Measurements from ENCODE around the gene ECE1. TPM values are rescaled to one million over a fixed set of nuclear protein-coding genes. Genes with fewer than 3 reads are reported as not detected.

Gene ECE1
- total and polyA plus RNA-seq, 2 of the 13 experiments (the other 11 are each of a cell fraction or from before 2014, with no cell fraction given): 13.5 to 21.2 TPM

DNA sequence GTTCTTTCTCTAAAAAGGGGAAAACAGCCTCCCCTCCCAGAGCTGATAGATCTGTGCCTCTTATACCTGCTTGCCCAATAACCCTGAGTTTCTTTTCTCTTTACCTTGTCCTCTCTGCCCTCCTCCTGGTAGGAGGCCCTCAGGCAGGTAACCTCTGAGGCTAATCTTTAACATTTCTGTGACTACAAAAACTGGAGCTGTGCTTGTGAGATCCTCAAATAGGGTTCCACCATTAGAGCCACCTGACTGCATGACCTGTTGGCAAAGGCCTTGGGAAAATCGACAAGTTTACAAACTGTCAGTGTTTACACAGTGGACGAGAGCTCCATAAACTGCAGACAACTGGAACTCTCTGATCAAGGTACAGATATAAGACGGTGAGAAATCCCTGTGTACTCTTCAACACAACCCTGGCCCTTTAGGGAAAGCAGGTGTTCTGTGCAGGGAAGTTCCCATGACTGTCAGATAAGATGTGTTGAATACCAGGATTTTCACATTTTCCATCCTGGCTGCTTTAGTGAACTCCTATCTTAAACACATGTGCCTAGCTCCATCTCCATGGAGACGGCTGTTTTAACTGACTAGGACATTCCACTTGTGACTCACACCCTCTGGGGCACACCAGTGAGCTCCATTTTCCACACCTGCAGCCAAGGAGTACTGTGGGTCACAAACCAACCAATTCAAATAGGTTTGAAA lies 38.3 kb downstream of the ECE1 start (continued):
- TF ChIP-seq ATF7-NPFF (CRISPR knock-in tag; IDR thresholded peaks at IDR 0.05; ENCODE audit: low read depth) (no peak), PBX2 (CRISPR knock-in tag; IDR thresholded peaks at IDR 0.05) (no peak), ZNF781 (CRISPR knock-in tag; IDR thresholded peaks at IDR 0.05; ENCODE audit: borderline replicate concordance, not compliant biosample characterization) (peak; percentile 68), NR3C1 (CRISPR knock-in tag; IDR thresholded peaks at IDR 0.05) (no peak), FOXP4 (CRISPR knock-in tag; IDR thresholded peaks at IDR 0.05) (peak; percentile 96), ZNF230 (CRISPR knock-in tag; IDR thresholded peaks at IDR 0.05) (no peak), FOSL2 (CRISPR knock-in tag; IDR thresholded peaks at IDR 0.05) (peak; percentile 74), HNF4A (CRISPR knock-in tag; IDR thresholded peaks at IDR 0.05) (peak; percentile 88), HMG20B (CRISPR knock-in tag; conservative IDR thresholded peaks at IDR 0.05) (0 out of 2 replicates have a peak, but pooled peaks have one; percentile 21), NCOA2 (CRISPR knock-in tag; IDR thresholded peaks at IDR 0.05) (peak; percentile 79), ZNF20 (CRISPR knock-in tag; IDR thresholded peaks at IDR 0.05) (no peak), HNRNPLL (IDR thresholded peaks at IDR 0.05; ENCODE audit: low read depth, low read length, poor library complexity, severe bottlenecking) (no peak), GABPB1 (CRISPR knock-in tag; IDR thresholded peaks at IDR 0.05) (peak; percentile 34; the same call in 1 of the 2 replicates), ISL2 (CRISPR knock-in tag; IDR thresholded peaks at IDR 0.05) (peak; percentile 62; the same call in 1 of the 2 replicates), MTF2 (CRISPR knock-in tag; IDR thresholded peaks at IDR 0.05; ENCODE audit: borderline replicate concordance) (no peak), ZBTB7B (CRISPR knock-in tag; IDR thresholded peaks at IDR 0.05) (no peak)
- TF ChIP-seq, protein P1, sequence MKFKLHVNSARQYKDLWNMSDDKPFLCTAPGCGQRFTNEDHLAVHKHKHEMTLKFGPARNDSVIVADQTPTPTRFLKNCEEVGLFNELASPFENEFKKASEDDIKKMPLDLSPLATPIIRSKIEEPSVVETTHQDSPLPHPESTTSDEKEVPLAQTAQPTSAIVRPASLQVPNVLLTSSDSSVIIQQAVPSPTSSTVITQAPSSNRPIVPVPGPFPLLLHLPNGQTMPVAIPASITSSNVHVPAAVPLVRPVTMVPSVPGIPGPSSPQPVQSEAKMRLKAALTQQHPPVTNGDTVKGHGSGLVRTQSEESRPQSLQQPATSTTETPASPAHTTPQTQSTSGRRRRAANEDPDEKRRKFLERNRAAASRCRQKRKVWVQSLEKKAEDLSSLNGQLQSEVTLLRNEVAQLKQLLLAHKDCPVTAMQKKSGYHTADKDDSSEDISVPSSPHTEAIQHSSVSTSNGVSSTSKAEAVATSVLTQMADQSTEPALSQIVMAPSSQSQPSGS (CRISPR knock-in tag; IDR thresholded peaks at IDR 0.05): no peak
- TF ChIP-seq, protein P2, sequence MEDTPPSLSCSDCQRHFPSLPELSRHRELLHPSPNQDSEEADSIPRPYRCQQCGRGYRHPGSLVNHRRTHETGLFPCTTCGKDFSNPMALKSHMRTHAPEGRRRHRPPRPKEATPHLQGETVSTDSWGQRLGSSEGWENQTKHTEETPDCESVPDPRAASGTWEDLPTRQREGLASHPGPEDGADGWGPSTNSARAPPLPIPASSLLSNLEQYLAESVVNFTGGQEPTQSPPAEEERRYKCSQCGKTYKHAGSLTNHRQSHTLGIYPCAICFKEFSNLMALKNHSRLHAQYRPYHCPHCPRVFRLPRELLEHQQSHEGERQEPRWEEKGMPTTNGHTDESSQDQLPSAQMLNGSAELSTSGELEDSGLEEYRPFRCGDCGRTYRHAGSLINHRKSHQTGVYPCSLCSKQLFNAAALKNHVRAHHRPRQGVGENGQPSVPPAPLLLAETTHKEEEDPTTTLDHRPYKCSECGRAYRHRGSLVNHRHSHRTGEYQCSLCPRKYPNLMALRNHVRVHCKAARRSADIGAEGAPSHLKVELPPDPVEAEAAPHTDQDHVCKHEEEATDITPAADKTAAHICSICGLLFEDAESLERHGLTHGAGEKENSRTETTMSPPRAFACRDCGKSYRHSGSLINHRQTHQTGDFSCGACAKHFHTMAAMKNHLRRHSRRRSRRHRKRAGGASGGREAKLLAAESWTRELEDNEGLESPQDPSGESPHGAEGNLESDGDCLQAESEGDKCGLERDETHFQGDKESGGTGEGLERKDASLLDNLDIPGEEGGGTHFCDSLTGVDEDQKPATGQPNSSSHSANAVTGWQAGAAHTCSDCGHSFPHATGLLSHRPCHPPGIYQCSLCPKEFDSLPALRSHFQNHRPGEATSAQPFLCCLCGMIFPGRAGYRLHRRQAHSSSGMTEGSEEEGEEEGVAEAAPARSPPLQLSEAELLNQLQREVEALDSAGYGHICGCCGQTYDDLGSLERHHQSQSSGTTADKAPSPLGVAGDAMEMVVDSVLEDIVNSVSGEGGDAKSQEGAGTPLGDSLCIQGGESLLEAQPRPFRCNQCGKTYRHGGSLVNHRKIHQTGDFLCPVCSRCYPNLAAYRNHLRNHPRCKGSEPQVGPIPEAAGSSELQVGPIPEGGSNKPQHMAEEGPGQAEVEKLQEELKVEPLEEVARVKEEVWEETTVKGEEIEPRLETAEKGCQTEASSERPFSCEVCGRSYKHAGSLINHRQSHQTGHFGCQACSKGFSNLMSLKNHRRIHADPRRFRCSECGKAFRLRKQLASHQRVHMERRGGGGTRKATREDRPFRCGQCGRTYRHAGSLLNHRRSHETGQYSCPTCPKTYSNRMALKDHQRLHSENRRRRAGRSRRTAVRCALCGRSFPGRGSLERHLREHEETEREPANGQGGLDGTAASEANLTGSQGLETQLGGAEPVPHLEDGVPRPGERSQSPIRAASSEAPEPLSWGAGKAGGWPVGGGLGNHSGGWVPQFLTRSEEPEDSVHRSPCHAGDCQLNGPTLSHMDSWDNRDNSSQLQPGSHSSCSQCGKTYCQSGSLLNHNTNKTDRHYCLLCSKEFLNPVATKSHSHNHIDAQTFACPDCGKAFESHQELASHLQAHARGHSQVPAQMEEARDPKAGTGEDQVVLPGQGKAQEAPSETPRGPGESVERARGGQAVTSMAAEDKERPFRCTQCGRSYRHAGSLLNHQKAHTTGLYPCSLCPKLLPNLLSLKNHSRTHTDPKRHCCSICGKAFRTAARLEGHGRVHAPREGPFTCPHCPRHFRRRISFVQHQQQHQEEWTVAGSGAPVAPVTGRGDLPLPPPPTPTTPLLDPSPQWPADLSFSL (CRISPR knock-in tag; IDR thresholded peaks at IDR 0.05): no peak

Measured in HepG2 (cell line).